CD4-positive, alpha-beta memory T cell (primary cell): ENCODE data around the gene ARHGAP31. TPM values are rescaled to one million over a fixed set of nuclear protein-coding genes. Genes with fewer than 3 reads are reported as not detected.

ENCODE experiments used
- CTCF ChIA-PET: fragments of 350-600 bp; sonication (Branson Sonifier 250); formaldehyde crosslinking; loops from one replicate; lab custom pipeline; 2021; ENCODE audit warnings: inconsistent platforms; ENCODE audit not compliant: partially characterized antibody; lab: Charles Lee
- POLR2A ChIA-PET: fragments of 350-600 bp; sonication (Branson Sonifier 250); formaldehyde crosslinking; loops from one replicate; lab custom pipeline; 2021; ENCODE audit not compliant: partially characterized antibody; lab: Charles Lee
- DNase-seq, 5 donors: peaks; one replicate each; pipeline versions ENCODE4 v3.0.0 to v3.0.0-alpha.2; 2020 to 2022; ENCODE audit warnings: mixed read lengths in 1 of 5
- H3K27ac ChIP-seq: one replicate; pipeline ENCODE4 v1.7.0; 2013; ENCODE audit warnings: low read depth, low read length
- H3K27me3 ChIP-seq: 2 replicates; pipeline ENCODE4 v1.7.0; 2013; ENCODE audit warnings: mild to moderate bottlenecking, low read length, moderate library complexity; ENCODE audit not compliant: insufficient read depth
- H3K36me3 ChIP-seq: 2 replicates; pipeline ENCODE4 v1.7.0; 2013; ENCODE audit warnings: mild to moderate bottlenecking, low read length, moderate library complexity; ENCODE audit not compliant: insufficient read depth
- H3K4me1 ChIP-seq: 2 replicates; pipeline ENCODE4 v1.7.0; 2013; ENCODE audit warnings: mild to moderate bottlenecking, low read length, moderate library complexity; ENCODE audit not compliant: insufficient read depth
- H3K4me3 ChIP-seq, 2 donors: one replicate each; pipeline ENCODE4 v1.7.0; 2013; ENCODE audit warnings: low read length in 2 of 2, mild to moderate bottlenecking in 1 of 2
- H3K9me3 ChIP-seq, 2 donors: one replicate each; pipeline ENCODE4 v1.7.0; 2013; ENCODE audit warnings: low read length in 2 of 2, control low read depth in 1 of 2; ENCODE audit not compliant: control insufficient read depth in 1 of 2
- H3K27ac Mint-ChIP-seq, 7 donors: one replicate each; pipeline ENCODE4 v1.8.0; 2020 to 2021; ENCODE audit warnings: mixed read lengths in 7 of 7, mild to moderate bottlenecking in 6 of 7, inconsistent platforms in 3 of 7, moderate library complexity in 3 of 7
- H3K27me3 Mint-ChIP-seq, 2 donors: one replicate each; pipeline ENCODE4 v1.8.0; 2020 to 2021; ENCODE audit warnings: mixed read lengths in 2 of 2
- H3K36me3 Mint-ChIP-seq, 2 donors: one replicate each; pipeline ENCODE4 v1.8.0; 2020 to 2021; ENCODE audit warnings: mixed read lengths in 2 of 2, inconsistent platforms in 1 of 2, mild to moderate bottlenecking in 1 of 2
- H3K4me1 Mint-ChIP-seq, 4 donors: one replicate each; pipeline ENCODE4 v1.8.0; 2020 to 2021; ENCODE audit warnings: mixed read lengths in 4 of 4, mild to moderate bottlenecking in 1 of 4
- H3K4me3 Mint-ChIP-seq, 8 donors: one replicate each; pipeline ENCODE4 v1.8.0; 2020 to 2021; ENCODE audit warnings: mixed read lengths in 8 of 8, mild to moderate bottlenecking in 7 of 8, moderate library complexity in 6 of 8, inconsistent platforms in 3 of 8
- H3K9me3 Mint-ChIP-seq, 8 donors: one replicate each; pipeline ENCODE4 v1.8.0; 2020 to 2021; ENCODE audit warnings: mixed read lengths in 8 of 8, mild to moderate bottlenecking in 5 of 8, inconsistent platforms in 3 of 8, moderate library complexity in 1 of 8
- intact Hi-C: fragments of 100-400 bp; cut with micrococcal nuclease; formaldehyde crosslinking; loops from one replicate; pipeline ENCODE4 v1.15.1; 2023
- polyA plus RNA-seq, 2 donors: library from polyadenylated mRNA; unstranded; fragments of 300-500 nt; fragmentation: Illumina TruSeq; gene quantifications; one replicate each; pipeline ENCODE4 v1.2.3, GENCODE V29; 2021
- total RNA-seq, 2 experiments: library from RNA; stranded (reverse); gene quantifications; one replicate each; pipeline ENCODE4 v1.2.3, GENCODE V29; 2021

The ARHGAP31 gene
- total and polyA plus RNA-seq, 4 experiments from 2014 or later: 1.2 to 6.2 (median 5.1) TPM

DNA sequence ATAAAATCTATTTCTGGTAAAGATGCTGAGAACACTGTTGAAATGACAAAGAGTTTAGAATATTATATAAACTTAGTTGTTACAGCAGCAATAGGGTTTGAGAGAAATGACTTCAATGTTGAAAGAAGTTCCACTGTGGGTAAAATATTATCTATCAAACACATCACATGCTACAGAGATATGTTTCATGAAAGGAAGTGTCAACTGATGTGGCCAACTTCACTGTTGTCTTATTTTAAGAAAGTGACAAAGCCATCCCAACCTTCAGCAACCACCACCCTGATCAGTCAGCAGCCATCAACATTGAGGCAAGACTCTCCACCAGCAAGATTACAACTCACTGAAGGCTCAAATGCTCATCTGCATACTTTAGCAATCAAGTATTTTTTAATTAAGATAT lies 149.0 kb downstream of the ARHGAP31 start:
- Histone ChIP-seq H3K4me3 (no peak overlapping the region), H3K36me3 (peaks cover 22% of the 10 kb centered on the region), H3K27me3 (no peaks in the 10 kb centered on the region), H3K9me3 (no peaks in the 10 kb centered on the region), H3K27ac (no peak overlapping the region), H3K4me1 (no peaks in the 10 kb centered on the region)
- H3K9me3 Mint-ChIP-seq: no peaks in the 10 kb centered on the region
- DNase-seq: no peak
- peaks cover 0 to 2% (median 0%) of the 10 kb centered on the region in 4 donors for H3K4me1 Mint-ChIP-seq
- no peaks in the 10 kb centered on the region for H3K27me3 Mint-ChIP-seq
- ChIA-PET CTCF (no interaction called here), POLR2A (no interaction called here)
- peaks cover 55 to 60% of the 10 kb centered on the region in 2 donors for H3K36me3 Mint-ChIP-seq
- H3K4me3 Mint-ChIP-seq: no peak overlapping the region
- no peak overlapping the region for H3K27ac Mint-ChIP-seq
- intact Hi-C loops: no loop called here

DNA sequence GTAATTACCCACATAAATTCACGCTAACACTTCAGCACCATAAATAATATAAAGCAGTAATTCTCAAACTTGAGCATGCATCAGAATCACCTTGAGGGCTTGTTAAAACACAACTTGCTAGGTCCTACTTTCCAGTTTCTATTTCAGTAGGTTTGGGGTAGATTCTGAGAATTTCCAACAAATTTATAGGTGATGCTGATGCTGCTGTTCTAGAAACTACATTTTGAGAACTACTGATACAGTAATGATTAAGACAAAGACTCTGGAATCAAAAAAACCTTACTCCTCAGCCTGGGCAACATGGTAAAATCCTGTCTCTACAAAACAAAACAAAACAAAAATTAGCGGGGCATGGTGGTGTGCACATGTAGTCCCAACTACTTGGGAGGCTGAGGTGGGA lies 150.4 kb downstream of the ARHGAP31 start:
- intact Hi-C loops: no loop called here
- no peak overlapping the region for H3K4me3 ChIP-seq
- no peaks in the 10 kb centered on the region for H3K4me1 ChIP-seq
- H3K27ac ChIP-seq: no peak overlapping the region
- H3K36me3 ChIP-seq: peaks cover 30% of the 10 kb centered on the region
- H3K27me3 ChIP-seq: no peaks in the 10 kb centered on the region
- peaks cover 0 to 2% (median 0%) of the 10 kb centered on the region in 4 donors for H3K4me1 Mint-ChIP-seq
- H3K9me3 Mint-ChIP-seq: no peaks in the 10 kb centered on the region
- peaks cover 51 to 59% of the 10 kb centered on the region in 2 donors for H3K36me3 Mint-ChIP-seq
- no peak overlapping the region for H3K27ac Mint-ChIP-seq
- POLR2A ChIA-PET: no interaction called here
- H3K4me3 Mint-ChIP-seq: no peak overlapping the region
- H3K27me3 Mint-ChIP-seq: no peaks in the 10 kb centered on the region
- H3K9me3 ChIP-seq: no peaks in the 10 kb centered on the region
- DNase-seq: no peak
- CTCF ChIA-PET: no interaction called here

DNA sequence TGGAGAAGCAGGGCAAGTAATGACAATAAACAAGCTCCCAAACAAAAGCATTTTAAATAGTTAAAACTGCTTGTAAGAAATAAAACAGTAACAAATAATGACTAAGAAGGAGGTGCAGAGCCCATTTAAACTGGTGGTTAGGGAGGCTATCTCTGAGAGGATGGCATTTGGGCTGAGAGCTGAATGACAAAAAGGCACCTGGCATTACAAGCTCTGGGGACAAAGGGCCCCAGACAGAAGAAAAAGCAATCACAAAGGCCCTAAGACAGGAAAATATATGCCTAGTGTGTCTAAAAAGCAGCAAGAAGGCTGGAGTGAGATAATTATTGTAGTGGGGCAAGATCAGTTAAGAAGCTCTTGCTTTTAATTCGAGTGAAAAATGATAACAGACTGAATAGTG lies 159.6 kb downstream of the ARHGAP31 start:
- Mint-ChIP-seq H3K9me3 (no peaks in the 10 kb centered on the region), H3K4me1 (peaks cover 13 to 33% (median 17%) of the 10 kb centered on the region in 4 donors), H3K27me3 (no peaks in the 10 kb centered on the region), H3K36me3 (peaks cover 57 to 75% of the 10 kb centered on the region in 2 donors), H3K27ac (peak overlapping the region in 1 of 7 donors; percentile 37), H3K4me3 (no peak overlapping the region)
- peaks cover 60% of the 10 kb centered on the region for H3K36me3 ChIP-seq
- H3K4me1 ChIP-seq: no peaks in the 10 kb centered on the region
- H3K27ac ChIP-seq: no peak overlapping the region
- DNase-seq: no peak
- intact Hi-C loops: no loop called here
- no peaks in the 10 kb centered on the region for H3K9me3 ChIP-seq
- POLR2A ChIA-PET: interaction anchor here (0.9 kb wide), 1 partner anchor 10 kb away, joined by 4 read pairs; the partner anchor contains the start of gene TMEM39A
- no peak overlapping the region for H3K4me3 ChIP-seq
- CTCF ChIA-PET: no interaction called here
- H3K27me3 ChIP-seq: no peaks in the 10 kb centered on the region

DNA sequence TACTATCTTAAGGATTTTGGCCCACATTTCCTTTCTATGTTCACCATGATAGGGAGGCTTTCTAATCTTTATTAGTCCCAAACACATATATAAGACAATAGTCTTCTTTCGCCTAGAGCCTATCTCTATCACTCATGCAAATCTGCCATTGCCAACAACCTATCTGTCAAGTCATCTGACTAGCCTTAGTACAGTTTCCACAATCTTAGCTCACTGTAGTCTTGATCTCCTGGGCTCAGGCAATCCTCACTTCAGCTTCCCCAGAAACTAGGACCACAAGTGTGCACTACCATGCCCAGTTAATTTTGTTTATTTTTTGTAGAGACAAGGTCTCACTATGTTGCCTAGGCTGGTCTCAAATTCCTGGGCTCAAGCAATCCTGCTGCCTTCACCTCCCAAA lies 162.3 kb downstream of the ARHGAP31 start:
- CTCF ChIA-PET: no interaction called here
- Histone ChIP-seq H3K4me3 (no peak overlapping the region), H3K27me3 (no peaks in the 10 kb centered on the region), H3K36me3 (peaks cover 62% of the 10 kb centered on the region), H3K27ac (no peak overlapping the region), H3K9me3 (no peaks in the 10 kb centered on the region), H3K4me1 (peaks cover 5% of the 10 kb centered on the region)
- Mint-ChIP-seq H3K9me3 (no peaks in the 10 kb centered on the region), H3K27me3 (no peaks in the 10 kb centered on the region), H3K4me3 (no peak overlapping the region), H3K36me3 (peaks cover 58 to 82% of the 10 kb centered on the region in 2 donors), H3K27ac (peak overlapping the region in 2 of 7 donors; percentile 61 to 82), H3K4me1 (peaks cover 23 to 53% (median 35%) of the 10 kb centered on the region in 4 donors)
- no peak for DNase-seq
- POLR2A ChIA-PET: no interaction called here
- intact Hi-C loops: no loop called here

DNA sequence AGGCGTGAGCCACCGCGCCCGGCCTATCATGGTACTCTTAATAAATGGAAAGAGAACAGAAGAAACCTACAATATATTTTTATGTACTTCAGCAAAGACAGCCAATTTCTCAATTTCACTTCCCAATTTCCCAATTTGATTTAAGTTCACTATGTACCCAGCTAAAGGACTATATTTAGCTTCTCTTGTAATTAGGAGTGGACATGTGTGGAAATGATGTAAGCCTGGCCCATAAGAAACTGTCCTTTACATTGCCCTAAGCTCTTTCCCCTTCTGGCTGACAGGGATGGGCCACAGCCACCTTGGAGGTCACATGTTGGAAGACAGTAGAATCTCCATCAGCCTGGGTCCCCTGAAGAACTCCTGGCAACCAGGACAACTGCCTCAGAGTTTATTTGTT lies 163.1 kb downstream of the ARHGAP31 start:
- Mint-ChIP-seq H3K27me3 (no peaks in the 10 kb centered on the region), H3K36me3 (peaks cover 53 to 78% of the 10 kb centered on the region in 2 donors), H3K4me1 (peaks cover 22 to 60% (median 39%) of the 10 kb centered on the region in 4 donors), H3K4me3 (no peak overlapping the region), H3K9me3 (no peaks in the 10 kb centered on the region), H3K27ac (peak overlapping the region in 1 of 7 donors; percentile 61)
- Histone ChIP-seq H3K9me3 (no peaks in the 10 kb centered on the region), H3K27me3 (no peaks in the 10 kb centered on the region), H3K27ac (no peak overlapping the region), H3K4me1 (peaks cover 13% of the 10 kb centered on the region), H3K36me3 (peaks cover 59% of the 10 kb centered on the region), H3K4me3 (no peak overlapping the region)
- ChIA-PET POLR2A (interaction anchor here (0.7 kb wide), 1 partner anchor 11 kb away, joined by 3 read pairs; the partner anchor contains the start of gene POGLUT1), CTCF (no interaction called here)
- DNase-seq: no peak
- intact Hi-C loops: no loop called here

DNA sequence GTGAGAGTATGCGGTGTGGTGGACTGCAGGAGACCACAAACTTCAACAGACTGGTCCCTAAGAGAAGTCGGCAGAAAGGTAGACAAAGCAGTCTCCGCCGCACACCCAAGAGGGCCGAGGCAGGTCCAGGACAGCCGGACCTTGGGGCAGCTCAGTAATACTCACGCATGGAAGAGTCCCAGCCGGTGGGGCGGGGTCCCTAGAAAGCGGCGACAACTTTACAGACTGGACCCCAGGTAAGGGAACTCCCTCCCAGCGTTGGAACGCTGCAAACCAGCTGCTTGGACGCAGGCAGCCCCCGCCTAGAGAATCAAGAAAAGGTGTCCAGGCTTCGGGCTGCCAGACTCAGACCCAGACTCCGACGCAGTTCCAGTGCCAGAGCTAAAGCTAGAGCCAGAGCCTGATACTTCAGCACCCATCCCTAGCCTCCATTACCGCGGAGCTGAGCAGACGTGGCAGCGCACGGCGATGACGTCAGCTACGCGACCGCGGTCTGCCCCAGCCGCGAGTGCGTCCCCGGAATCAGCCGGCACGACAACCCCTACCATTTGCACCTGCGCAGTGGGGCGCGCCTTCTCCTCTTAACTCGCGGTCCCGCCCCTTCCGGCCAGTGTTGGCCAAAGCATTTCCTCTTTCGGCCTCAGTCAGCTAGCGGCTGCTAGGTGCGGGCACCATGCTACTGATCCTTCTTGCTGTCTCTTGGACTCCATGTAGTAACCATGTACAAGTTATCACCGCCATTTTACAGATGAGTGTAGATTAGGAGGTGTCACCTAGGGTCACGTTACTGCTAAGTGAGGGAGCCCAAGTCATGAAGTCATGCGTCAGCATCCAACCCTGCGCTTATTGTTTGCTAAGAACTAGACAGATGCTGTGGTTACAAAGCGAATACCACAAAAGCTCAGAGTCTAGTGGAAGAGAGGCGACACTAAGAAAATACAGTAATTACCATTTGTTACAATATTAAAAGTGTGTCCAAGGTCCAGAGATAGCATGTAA lies 169.3 kb downstream of the ARHGAP31 start, which contains the start of gene TMEM39A:
Gene TMEM39A, minus strand, starts transcription at position 445 of the 999 bp plus-strand sequence. CDS start 1,541 bp downstream, outside the sequence.
- ChIA-PET POLR2A (interaction anchor here (0.8 to 11.5 kb wide), 19 partner anchors 9 to 886 kb away, joined by 3 to 204 read pairs (median 6); partner anchors contain the start of genes ARHGAP31, B4GALT4, COX17 and GSK3B), CTCF (interaction anchor here (1.1 to 2.9 kb wide), 8 partner anchors 18 to 244 kb away, joined by 3 to 8 read pairs (median 4); partner anchors contain the start of genes ARHGAP31, B4GALT4 and TIMMDC1)
- DNase-seq: peak; percentile 98 to 99 (median 99)
- Histone ChIP-seq H3K36me3 (peaks cover 19% of the 10 kb centered on the region), H3K27me3 (no peaks in the 10 kb centered on the region), H3K4me1 (peaks cover 33% of the 10 kb centered on the region), H3K4me3 (peak within 1 kb of the TSS; percentile 91 to 98), H3K9me3 (no peaks in the 10 kb centered on the region), H3K27ac (peak within 1 kb of the TSS; percentile 91)
- Mint-ChIP-seq H3K27ac (peak within 1 kb of the TSS; percentile 98 to 99 (median 99)), H3K4me3 (peak within 1 kb of the TSS; percentile 93 to 97 (median 95)), H3K36me3 (peaks cover 16 to 43% of the 10 kb centered on the region in 2 donors), H3K27me3 (peaks cover 0 to 2% of the 10 kb centered on the region in 2 donors), H3K9me3 (peaks cover 0 to 5% (median 0%) of the 10 kb centered on the region in 8 donors), H3K4me1 (peaks cover 24 to 58% (median 38%) of the 10 kb centered on the region in 4 donors)
- intact Hi-C loops: loop anchor here (1.0 to 10.0 kb wide), 9 partner anchors 35 to 1279 kb away; partner anchors contain the start of genes ARHGAP31, COX17, GSK3B and GTF2E1
